ENCODE results near the gene CFAP77. TPM values are rescaled to one million over a fixed set of nuclear protein-coding genes. Genes with fewer than 3 reads are reported as not detected.

CFAP77 gene
- total RNA-seq, 4 donors from 2014 or later: 0.66 TPM; not detected in 3

- Histone ChIP-seq H3K36me3 (no peaks in the 10 kb centered on the region), H3K4me1 (no peaks in the 10 kb centered on the region), H3K9me3 (peaks cover 0 to 6% (median 0%) of the 10 kb centered on the region in 4 donors), H3K27me3 (peaks cover 0 to 24% of the 10 kb centered on the region in 2 donors), H3K4me3 (no peak overlapping the region), H3K27ac (no peak overlapping the region)
- 82 to 91% methylated on average over 4 of the region's 4 CpGs for WGBS, 2 donors
- TF ChIP-seq POLR2A (IDR thresholded peaks at IDR 0.05): no peak
- TF ChIP-seq EP300 (IDR thresholded peaks at IDR 0.05): no peak
- TF ChIP-seq, protein P1, sequence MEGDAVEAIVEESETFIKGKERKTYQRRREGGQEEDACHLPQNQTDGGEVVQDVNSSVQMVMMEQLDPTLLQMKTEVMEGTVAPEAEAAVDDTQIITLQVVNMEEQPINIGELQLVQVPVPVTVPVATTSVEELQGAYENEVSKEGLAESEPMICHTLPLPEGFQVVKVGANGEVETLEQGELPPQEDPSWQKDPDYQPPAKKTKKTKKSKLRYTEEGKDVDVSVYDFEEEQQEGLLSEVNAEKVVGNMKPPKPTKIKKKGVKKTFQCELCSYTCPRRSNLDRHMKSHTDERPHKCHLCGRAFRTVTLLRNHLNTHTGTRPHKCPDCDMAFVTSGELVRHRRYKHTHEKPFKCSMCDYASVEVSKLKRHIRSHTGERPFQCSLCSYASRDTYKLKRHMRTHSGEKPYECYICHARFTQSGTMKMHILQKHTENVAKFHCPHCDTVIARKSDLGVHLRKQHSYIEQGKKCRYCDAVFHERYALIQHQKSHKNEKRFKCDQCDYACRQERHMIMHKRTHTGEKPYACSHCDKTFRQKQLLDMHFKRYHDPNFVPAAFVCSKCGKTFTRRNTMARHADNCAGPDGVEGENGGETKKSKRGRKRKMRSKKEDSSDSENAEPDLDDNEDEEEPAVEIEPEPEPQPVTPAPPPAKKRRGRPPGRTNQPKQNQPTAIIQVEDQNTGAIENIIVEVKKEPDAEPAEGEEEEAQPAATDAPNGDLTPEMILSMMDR (IDR thresholded peaks at IDR 0.05): no peak
- DNase-seq (ENCODE audit: low spot score in 2 of 2): no peak
Measured at GRCh38 chr9:132472199-132472598, 62.2 kb downstream of the CFAP77 start.

DNA sequence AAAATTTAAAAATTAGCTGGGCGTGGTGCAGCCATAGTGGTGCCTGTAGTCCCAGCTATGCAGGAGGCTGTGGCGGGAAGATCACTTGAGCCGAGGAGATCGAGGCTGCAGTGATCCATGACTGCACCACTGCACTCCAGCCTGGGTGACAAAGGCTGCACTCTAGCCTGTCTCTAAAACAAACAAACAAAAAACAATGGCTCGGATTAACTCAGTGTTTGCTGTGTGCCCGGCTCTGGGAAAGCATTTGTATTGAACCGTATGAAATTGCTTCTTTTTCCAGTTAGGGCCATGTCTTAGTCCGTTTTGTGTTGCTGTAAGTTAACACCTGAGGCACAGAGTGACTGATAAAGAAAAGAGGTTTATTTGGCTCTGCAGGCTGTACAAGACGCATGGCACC, 62.6 kb downstream of the CFAP77 start:
- DNase-seq (ENCODE audit: low spot score in 2 of 2): no peak
- TF ChIP-seq, protein P1 (IDR thresholded peaks at IDR 0.05): no peak
- TF ChIP-seq POLR2A (IDR thresholded peaks at IDR 0.05) (no peak), EP300 (IDR thresholded peaks at IDR 0.05) (no peak)
- Histone ChIP-seq H3K27ac (no peak overlapping the region), H3K4me1 (no peaks in the 10 kb centered on the region), H3K4me3 (no peak overlapping the region), H3K36me3 (no peaks in the 10 kb centered on the region), H3K27me3 (peaks cover 0 to 24% of the 10 kb centered on the region in 2 donors), H3K9me3 (peaks cover 0 to 2% (median 0%) of the 10 kb centered on the region in 4 donors)
- 56 to 58% methylated on average over 9 of the region's 9 CpGs for WGBS, 2 donors

DNA sequence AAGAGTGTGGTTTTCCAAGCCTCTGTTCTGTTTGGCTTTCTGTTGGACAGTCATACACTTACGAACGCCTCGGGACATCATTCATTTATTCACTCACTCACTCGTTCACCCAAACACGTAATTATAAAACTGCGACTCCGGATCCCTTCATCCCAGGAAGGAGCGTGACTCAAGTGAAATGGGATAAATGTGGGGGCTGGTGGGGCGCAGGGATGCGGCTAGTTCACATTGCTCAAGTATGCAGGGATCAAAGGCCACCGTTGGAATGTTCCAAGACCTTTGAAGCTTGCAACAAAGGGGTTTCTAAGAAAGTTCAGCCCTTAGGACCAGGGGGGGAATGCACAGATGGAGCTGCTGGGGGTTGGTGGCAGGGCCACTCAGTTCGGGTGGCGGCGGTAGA, 64.2 kb downstream of the CFAP77 start:
- H3K9me3 ChIP-seq: no peaks in the 10 kb centered on the region
- no peaks in the 10 kb centered on the region for H3K4me1 ChIP-seq
- H3K36me3 ChIP-seq: no peaks in the 10 kb centered on the region
- H3K27ac ChIP-seq: no peak overlapping the region
- WGBS, 2 donors: 40 to 43% methylated on average over 14 of the region's 14 CpGs
- TF ChIP-seq POLR2A (IDR thresholded peaks at IDR 0.05): no peak
- H3K27me3 ChIP-seq: peaks cover 0 to 24% of the 10 kb centered on the region in 2 donors
- DNase-seq (ENCODE audit: low spot score in 2 of 2): no peak
- H3K4me3 ChIP-seq: no peak overlapping the region

DNA sequence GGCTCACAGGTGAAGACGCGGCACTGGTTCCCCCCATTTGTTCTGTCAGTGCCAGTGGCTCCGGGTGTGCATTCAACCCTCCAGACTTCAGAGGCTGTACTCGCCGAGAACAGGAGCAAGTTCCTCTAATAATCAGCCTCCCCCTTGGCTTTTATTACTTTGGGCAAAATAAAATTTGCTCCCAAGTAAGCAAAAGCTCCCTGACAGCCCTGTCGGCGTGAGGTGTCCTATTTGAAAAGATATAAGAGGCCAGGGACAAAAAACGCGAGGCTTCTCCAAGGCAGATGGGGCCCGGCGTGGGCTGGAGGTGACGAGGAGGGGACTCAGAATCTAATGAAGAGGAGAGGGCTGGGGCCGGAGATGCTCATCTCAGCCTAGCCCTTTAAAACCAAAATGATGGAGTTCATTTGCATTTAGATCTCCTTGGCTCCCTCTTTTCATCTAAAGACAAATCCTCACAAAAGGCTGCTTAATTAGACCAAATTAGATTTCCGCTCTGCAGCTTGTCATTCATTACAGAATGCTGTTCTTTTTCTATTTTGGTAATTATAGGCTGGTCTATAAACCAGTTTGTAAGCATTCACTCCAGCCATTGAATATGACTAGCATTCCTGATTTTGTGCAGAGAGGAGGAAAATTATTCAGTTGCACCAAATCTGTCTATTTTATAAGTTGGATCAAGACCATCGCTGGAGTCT, 68.5 kb downstream of the CFAP77 start:
- Histone ChIP-seq H3K27ac (no peak overlapping the region), H3K4me1 (no peaks in the 10 kb centered on the region), H3K27me3 (peaks cover 0 to 40% of the 10 kb centered on the region in 2 donors), H3K36me3 (no peaks in the 10 kb centered on the region), H3K9me3 (no peaks in the 10 kb centered on the region), H3K4me3 (no peak overlapping the region)
- no peak for DNase-seq (ENCODE audit: low spot score in 2 of 2)
- TF ChIP-seq, protein P1 (IDR thresholded peaks at IDR 0.05): no peak
- TF ChIP-seq POLR2A (IDR thresholded peaks at IDR 0.05) (no peak), EP300 (IDR thresholded peaks at IDR 0.05) (no peak)
- WGBS, 2 donors: 76 to 82% methylated on average over 15 of the region's 15 CpGs

- TF ChIP-seq POLR2A (IDR thresholded peaks at IDR 0.05): no peak
- TF ChIP-seq EP300 (IDR thresholded peaks at IDR 0.05): no peak
- TF ChIP-seq, protein P1 (IDR thresholded peaks at IDR 0.05): no peak
- WGBS, 2 donors: 90 to 95% methylated on average over 9 to 10 of the region's 10 CpGs
- Histone ChIP-seq H3K27ac (no peak overlapping the region), H3K9me3 (no peaks in the 10 kb centered on the region), H3K27me3 (peaks cover 0 to 44% of the 10 kb centered on the region in 2 donors), H3K4me3 (no peak overlapping the region), H3K4me1 (no peaks in the 10 kb centered on the region), H3K36me3 (no peaks in the 10 kb centered on the region)
- DNase-seq (ENCODE audit: low spot score in 2 of 2): no peak
Measured at GRCh38 chr9:132479733-132480132, 69.7 kb downstream of the CFAP77 start.
